ENCODE data around the gene LGR6.
"Not testable (repeated sequence)": the region's sequence is repeated elsewhere in the genome, so short reads cannot be mapped to it uniquely, and the experiment has no call there.

Gene LGR6

DNA sequence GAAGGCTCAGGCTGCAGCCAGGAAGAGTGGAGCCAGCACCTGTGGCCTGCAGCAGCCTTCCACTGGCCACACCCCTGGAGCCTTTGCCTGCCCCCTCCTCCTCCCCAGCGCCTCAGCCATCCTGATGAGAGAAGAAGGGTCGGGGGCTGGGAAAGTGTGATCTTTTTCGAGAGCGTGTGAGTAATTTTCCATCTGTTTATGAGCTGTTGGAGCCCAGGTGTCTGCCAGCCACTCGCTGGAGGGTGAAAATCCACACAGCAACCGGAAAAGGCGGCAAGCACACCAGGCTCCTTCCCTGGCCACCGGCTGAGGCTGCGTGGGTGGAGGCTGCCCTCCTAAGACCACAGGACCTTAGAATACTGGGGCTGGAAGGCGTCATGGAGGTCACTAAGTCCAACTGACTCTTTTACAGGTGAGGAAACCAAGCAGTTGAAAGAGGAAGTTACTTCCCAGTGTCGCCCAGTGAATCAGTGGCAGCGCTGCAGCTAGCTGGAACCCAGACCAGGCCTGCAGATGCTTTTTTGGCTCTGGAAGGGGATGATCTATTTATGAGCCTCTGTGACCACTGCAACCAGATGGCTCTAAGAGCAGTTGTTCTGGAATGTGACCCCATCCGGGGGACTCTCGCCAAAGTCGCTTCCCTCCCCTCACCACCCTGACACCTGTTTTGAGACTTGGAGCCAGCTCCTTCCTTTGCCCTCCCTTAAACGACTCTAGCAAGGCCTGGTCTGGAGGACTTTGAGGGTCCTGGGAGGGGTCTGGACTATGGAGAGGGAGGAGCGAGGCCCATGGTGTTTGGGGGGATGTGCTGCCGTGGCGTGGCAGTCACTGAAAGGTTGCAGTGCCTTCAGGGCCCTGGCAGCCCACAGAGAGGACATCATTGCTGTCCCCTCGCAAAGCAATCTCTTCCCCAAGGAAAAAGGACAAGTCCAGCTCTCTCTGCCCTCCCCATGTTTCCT lies 54.5 kb downstream of the LGR6 start:
- DNase-seq: no peak

DNA sequence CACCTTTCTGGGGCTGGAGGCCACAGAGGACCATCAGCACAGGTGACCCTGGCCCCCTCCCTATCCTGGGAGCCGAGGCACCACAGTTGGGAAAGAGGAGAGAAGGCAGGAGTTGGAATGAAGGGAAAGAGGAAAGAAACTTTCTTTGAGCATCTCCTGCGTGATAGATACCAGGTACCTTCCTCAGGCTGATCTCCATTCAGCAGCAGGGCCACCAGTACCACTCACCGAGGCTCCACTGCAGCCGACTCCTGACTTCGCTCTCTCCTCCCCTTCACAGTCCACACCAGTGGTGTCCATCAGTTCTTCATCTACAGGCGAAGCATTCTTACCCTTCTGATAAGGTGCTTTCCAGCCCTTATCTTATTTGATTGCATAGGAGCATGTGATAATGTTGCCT lies 55.3 kb downstream of the LGR6 start:
- DNase-seq: no peak

DNA sequence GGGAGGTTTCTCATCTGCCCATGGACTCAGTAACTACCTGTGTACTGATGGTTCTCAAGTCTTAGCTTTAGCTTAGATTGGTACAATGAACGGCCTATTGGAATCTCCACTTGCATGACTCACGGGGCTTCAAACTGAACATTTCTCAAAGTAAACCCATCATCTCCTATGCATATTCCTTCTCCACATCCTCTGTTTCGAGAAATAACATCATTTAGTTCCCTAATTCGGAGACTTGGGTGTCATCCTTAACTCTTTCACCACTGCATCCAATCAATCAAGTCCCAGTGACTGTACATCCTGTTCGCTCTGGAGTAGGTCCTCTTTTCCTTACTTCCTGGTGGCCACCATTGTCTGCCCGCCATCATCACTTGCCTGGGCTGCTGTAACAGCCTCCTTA lies 55.8 kb downstream of the LGR6 start:
- DNase-seq: no peak

DNA sequence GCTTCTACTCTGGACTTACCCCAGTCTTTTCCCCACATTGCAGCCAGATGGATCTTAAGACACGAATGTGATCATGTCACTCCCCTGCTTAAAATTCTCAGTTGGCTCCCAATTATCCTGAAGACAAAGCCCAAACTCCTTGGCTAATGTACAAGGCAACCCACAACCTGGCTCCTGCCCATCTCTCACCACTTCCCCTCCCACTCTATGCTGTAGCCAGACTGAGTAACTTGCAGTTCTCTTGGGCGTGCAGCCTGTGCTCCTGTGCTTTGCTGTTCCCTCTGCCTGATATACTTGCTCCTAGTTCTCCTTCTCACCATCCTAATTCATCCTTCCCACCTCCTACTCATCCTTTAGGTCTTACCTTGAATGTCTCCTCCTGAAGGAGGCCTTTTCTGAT lies 56.2 kb downstream of the LGR6 start:
- DNase-seq: no peak

DNA sequence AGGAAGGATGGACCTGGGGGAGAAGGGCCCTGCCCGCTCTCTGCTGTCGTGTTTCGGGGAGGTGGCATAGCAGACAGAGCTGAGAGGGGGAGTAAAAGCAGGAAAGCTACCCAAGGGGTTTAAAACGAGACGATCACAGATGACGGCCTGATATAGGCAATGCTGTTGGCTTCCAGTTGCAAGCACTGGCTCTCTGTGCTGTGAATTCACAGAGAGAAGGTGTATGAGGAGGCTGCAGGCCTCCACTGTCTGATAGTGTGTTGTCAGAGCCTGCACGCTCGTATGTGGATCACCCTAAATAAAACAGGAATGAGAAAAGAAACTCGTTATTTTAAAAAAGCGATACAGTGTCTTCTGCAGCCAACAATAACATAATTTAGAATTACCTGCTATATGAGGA lies 57.4 kb downstream of the LGR6 start:
- DNase-seq: no peak

DNA sequence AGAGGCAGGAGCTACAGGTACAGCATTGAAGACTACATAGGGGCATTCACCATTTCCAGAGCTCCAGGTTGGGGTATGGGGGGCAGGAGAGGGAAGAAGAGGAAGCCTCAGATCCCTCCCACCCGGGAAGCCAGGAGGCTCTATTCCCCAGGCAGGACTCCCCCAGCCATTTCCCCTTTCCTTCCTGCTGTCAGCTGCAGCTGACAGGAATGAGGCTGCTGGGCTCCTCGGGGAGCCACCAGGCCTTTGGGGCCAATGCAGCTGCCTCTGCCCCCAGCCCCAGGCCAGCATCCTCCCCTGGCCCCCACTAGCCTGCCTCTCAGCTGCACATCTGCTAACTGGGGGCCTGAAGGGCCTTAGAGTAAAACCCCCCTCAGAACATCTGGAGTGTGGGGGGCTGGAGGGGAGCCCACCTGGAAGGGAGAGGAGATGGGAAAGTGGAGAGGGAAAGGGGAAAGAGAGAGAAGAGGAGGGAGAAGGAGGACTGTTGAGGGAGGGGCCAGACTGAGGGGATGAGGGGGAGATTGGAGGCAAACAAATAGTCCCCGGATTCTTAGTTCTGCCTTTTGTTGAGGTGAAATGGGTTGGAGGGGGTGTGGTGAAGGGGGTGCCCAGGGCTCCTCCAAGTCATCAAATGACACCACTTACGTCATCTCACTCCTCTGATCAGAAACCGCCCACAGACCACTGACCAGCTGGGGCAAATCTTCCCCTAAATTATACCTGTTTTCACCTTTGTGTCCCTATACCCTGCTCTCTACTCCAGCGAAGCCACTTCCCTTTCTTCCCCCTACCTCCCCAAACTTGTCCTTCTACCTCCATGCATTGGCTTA lies 58.0 kb downstream of the LGR6 start:
- no peak for DNase-seq

DNA sequence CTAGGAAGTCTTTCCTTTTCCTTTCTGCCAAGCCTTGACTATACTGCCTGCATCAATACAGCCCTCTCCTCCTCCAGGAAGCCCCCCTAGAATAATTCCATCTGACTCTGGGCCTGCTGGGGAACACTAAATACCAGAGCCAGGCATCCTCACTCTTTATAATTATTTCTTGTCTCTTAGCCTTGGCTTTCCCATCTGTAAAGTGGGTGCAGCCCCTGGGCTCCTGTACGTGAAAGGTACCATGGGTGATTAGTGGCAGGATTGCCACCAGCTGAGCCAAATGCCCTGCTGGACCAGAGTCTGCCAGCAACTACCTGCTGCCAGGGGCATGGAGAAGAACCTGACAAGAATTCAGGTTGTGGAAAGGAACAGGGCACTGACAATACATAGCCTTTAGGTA lies 58.7 kb downstream of the LGR6 start:
- DNase-seq: no peak

DNA sequence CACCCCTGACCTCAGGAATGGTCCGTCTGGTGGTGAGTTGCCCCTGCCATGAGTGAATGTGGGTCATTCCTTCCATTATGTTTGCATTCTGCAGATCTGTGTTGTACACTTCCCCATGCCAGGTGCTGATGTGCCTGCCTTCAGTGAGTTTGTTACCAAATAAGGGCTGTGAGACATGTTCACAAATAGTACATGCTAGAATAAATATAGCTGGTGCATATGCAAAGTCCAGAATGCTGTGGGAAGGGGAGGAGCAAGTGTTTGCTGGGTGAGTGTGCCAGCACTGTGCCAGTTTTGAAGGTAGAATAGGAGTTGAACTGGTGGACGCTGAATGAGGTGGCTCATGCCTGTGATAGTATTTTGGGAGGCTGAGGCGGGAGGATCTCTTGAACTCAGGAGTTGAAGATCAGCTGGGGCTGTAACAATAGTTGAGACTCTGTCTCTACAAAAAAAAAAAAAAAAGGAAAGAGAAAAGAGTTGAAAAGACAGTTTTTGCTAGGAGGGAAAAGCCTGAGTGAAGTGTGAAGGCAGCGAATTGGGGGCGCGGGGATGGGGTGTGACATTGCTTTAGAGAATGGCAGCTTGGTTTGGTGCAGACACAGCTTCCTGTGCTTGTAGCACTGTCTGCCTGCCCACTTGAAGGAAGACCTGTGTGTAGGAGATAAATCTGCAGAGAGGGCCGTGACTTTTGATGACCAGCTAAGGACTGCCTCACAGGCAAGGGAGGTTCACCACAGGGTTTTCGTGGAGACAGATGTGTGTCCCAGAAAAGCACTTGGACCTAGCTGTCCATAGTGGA lies 61.1 kb downstream of the LGR6 start:
- no peak for DNase-seq

DNA sequence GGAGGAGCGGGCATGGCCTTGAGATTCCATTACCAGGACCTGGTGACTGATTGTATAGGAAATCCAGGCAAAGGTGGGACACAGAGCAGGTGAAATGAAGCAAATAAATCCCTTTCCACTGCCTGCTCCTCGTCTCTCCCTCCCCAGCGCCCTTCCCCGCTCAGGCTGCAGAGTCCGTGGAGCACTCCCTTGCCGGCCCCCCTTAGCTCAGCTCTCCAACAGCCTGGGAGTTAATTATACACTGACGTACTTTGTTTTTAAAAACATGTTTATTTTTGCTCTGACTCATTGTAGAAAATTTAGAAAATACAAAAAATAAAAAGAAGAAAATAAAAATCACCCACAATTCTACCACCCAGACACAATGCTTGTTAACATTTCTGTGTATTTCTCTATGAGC lies 61.7 kb downstream of the LGR6 start:
- no peak for DNase-seq

DNA sequence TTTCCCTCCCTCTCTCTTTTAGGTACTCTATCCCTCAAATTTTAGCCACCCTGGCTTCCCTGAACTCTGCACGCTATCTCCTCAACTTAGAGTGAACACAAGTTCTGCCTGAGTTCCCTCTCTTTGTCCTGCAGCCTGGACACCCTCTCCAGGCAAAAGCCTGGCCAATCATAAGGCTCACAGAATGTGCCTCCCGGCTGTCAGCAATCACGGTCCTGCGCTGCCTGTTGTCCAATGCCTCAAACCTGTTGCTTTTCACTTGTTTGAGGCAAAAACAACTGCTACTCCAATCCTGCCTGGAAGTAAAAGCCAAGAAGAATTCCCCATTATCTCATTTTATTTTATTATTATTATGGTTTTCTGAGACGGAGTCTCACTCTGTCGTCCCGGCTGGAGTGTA lies 66.1 kb downstream of the LGR6 start:
- DNase-seq: no peak

DNA sequence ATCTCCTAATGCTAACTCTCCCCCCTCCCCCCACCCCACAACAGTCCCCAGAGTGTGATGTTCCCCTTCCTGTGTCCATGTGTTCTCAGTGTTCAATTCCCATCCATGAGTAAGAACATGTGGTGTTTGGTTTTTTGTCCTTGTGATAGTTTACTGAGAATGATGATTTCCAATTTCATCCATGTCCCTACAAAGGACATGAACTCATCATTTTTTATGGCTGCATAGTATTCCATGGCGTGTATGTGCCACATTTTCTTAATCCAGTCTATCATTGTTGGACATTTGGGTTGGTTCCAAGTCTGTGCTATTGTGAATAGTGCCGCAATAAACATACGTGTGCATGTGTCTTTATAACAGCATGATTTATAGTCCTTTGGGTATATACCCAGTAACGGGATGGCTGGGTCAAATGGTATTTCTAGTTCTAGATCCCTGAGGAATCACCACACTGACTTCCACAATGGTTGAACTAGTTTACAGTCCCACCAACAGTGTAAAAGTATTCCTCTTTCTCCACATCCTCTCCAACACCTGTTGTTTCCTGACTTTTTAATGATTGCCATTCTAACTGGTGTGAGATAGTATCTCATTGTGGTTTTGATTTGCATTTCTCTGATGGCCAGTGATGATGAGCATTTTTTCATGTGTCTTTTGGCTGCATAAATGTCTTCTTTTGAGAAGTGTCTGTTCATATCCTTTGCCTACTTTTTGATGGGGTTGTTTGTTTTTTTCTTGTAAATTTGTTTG lies 67.8 kb downstream of the LGR6 start:
- DNase-seq: not testable (repeated sequence)

DNA sequence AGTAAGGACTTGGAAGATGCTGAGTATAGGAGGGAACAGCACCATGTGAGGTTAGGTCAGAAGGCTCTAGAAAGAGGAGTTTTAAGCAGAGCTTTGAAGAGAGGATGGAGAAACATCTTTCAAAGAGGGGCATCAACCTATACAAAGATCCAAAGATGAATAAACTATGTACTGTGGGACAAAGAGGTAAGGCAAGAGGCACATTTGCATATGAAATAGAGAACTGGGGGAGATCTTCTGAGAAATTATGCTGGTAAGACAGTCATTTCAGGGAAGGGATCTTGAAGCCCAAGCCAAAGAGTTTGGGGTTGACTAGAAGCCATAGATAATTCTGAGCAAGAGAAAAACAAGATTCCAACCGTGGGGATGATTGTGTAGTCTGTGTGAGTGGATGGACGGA lies 70.0 kb downstream of the LGR6 start:
- no peak for DNase-seq

DNA sequence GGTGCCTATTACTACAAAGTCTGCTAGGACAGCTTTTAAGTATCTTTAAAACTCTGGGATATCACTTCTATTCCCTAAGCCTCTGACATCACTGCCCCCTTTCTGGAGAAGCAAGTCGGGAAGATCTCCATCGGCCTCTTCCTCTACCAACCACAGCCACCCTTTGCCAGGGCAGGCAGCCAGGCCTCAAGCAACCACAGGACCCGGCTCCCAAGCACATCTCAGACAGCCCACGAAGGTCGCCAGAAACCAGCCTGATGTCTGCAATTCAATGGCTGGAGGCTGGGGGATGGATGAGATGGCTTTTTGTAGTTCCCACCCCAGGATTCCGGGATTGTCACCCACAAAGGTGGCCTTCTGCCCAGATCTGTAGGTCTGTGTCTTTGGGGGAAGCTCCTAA lies 70.7 kb downstream of the LGR6 start:
- no peak for DNase-seq

DNA sequence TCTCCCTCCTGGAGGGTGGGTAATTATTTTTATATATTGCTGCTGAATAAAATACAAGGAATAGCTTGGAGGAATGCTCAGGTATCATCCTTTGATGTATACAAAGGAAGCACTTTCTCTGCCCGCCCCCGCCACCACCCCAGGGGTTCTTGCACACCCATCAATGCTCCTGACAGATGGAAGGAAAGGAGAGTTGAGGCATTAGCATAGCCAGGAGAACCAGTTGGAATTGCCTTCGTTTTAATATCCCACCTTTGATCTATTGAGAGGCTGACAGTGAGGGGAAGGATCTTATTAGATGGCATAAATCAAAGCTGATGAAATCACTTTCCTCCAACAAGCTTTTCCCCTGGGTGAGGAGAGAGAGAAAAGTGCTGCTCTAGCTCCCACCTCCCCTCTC lies 71.1 kb downstream of the LGR6 start:
- DNase-seq: no peak

DNA sequence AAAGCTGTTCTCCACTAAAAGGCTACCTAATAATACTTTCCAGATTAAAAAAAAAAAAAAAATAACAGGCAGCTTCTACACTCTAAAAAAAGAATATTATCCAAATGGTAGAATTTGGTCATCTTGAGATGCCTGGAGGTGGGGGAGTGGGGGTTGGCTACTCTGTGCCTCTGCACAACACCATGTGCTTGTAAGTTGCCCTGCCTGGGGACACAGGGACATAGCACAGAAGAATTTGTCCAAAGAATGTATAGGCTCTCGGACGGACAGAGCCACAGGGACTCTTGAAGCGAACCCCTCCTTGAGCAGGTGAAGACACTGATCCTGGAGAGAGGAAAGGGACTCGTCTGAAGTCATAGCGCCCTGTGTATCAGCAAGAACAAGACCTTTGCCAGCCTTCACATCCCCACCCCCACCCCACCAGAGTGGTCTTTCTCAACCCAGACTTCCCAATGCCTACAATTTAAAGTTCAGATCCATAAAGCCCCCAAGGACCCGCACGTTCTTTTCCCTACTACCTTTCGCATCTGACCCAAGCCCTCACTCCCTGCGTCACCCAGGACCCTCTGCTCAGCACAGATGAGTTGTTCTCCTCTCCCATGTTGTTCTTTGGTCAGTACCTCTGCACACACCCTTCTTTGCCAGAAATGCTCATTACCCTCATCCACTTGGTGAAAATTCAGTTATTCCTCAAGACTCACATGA lies 72.6 kb downstream of the LGR6 start:
- no peak for DNase-seq

DNA sequence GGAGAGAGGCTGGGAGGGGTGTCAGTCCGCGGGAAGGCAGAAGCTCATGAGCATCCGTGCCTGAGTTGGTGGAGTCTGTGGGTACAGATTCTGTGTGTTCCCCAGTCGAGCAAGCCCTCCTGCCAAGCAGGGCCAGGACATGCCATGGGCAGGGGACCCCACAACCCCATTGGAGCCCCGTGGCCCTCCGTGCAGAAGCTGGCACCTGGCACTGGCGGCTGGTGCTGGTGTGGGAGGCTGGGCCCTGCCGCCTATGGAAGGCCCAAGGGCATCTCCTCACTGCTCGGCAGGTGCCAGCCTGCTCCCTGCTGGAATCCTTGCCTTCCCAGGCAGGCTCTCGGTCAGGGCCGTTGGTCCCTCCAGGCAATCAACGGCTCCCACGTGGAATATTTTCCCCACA lies 74.4 kb downstream of the LGR6 start:
- DNase-seq: no peak

DNA sequence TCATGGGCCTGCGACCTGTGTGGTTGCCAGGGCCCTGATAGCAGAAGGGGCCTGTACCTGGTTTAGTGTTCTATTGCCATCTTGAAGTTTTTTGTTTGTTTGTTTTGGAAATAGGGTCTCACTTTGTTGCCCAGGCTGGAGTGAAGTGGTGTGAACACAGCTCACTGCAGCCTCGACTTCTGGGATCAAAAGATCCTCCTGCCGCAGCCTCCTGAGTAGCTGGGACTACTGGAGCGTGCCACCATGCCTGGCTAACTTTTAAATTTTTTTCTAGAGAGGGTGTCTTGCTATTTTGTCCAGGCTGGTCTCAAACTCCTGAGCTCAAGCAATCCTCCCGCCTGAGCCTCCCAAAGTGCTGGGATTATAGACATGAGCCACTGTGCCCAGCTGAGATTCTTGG lies 75.2 kb downstream of the LGR6 start:
- DNase-seq: no peak

DNA sequence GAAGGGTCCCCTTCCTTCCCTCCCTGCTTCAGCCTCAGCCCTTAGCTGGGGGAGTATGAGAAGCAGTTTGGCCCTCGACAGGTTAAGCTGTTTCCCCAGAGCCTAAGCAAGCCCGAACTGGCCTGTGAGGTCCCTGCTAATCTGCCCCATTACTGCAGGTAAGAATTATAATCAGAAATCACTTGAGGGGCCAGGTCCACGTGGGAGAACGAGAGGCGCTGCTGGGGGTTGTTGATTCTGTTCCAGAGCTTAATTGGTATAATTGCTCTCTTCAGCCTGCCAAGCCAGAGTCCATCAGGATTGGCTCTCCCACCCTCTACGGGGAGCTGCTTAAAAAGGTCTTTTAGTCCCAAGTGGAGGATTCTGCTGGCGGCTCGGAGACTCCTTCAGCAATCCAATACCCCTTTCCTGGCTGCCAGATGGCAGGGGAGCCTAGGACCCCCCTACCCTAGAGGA lies 77.3 kb downstream of the LGR6 start:
- DNase-seq: peak; percentile 67

DNA sequence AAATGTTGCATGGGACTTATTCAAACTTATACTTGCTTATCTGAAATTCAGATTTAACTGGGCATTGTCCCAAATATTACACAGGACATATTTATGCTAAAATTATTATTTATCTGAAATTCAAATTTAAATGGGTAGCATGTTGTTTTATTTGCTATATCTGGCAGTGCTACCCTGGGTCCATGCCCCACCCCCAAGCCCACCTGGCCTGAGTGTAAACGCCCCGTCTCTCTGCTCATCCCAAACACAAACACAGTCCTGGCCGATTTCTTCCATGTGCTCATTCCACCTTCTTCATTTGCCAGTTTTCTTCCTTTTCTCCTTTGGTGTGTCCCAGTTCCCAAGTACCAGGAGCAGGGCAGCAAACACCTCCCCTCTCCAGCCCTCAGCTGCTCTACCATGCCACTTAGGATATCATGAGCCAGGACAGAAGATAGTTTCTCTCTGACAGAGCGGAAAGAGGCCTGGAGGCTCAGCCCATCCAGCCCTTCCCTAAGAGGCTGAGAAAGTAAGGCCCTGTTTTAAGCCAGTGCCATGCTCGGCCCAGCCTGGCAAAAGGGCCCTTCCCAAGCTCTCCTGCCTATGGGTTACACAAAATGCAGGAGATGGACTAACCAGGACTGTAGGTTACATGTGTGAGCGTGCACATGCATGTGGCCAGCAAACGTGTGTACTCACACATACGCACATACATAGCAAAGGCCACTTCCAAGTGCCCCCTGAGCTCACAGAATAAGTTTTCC lies 78.7 kb downstream of the LGR6 start:
- no peak for DNase-seq

DNA sequence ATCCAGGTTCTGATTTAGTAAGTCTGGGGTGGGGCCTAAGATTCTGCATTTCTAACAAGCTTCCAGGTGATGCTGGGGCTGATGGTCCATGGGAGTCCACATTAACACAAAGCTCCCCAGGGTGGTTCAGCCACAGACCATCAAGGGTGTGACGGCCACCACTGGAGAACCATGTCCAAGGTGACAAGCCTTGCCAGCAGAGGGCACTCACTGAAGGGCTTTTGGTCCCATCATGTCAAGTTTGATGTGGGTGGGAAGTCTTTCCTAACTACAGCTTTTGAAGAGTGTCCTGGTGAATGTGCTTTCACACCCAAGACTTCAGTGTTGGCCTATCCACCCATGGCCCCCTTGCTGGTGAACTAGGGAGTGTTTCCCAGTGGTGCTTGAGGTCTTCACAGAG lies 81.0 kb downstream of the LGR6 start:
- no peak for DNase-seq
